Measurements from ENCODE around the gene NPBWR2.
A peak's percentile ranks its signal among the peaks of the same experiment; 100 is the strongest.

Gene NPBWR2

GRCh38 chr20:64056889-64057627, 50.3 kb downstream of the NPBWR2 start:
- DNase-seq (ENCODE audit: low spot score), result no peak

GRCh38 chr20:64056639-64056888, 50.8 kb downstream of the NPBWR2 start:
- DNase-seq (ENCODE audit: low spot score), result no peak

- peak; percentile 78 for DNase-seq (ENCODE audit: low spot score)
Measured at GRCh38 chr20:64055893-64056638, 51.3 kb downstream of the NPBWR2 start.

GRCh38 chr20:64055396-64055892, 51.9 kb downstream of the NPBWR2 start:
- no peak for DNase-seq (ENCODE audit: low spot score)

- DNase-seq (ENCODE audit: low spot score), result peak; percentile 83
Measured at GRCh38 chr20:64053841-64054661, 53.3 kb downstream of the NPBWR2 start.
